Mononuclear cell (primary cell): Measurements from ENCODE around the gene ACTN4. TPM values are rescaled to one million over a fixed set of nuclear protein-coding genes. Genes with fewer than 3 reads are reported as not detected.

ENCODE experiments used
- H3K27me3 ChIP-seq: 2 replicates; pipeline ENCODE4 v1.6.0; 2011; ENCODE audit warnings: low read length, control low read depth; ENCODE audit not compliant: insufficient read depth
- H3K4me1 ChIP-seq: 2 replicates; pipeline ENCODE4 v1.5.1; 2011; ENCODE audit warnings: mild to moderate bottlenecking, low read length, control low read depth; ENCODE audit not compliant: insufficient read depth
- H3K4me3 ChIP-seq: 2 replicates; pipeline ENCODE4 v1.5.1; 2011; ENCODE audit warnings: mild to moderate bottlenecking, low read length, moderate library complexity
- H3K9me3 ChIP-seq: 2 replicates; pipeline ENCODE4 v1.5.1; 2011; ENCODE audit warnings: low read depth, mild to moderate bottlenecking, control low read depth, low read length
- total RNA-seq: library from RNA; depleted of rRNA; stranded (reverse); fragments of >200 nt; gene quantifications from one replicate; pipeline ENCODE4 v1.2.3, GENCODE V29; 2012

Gene ACTN4
- total RNA-seq, 1 donor: 59.0 TPM

DNA sequence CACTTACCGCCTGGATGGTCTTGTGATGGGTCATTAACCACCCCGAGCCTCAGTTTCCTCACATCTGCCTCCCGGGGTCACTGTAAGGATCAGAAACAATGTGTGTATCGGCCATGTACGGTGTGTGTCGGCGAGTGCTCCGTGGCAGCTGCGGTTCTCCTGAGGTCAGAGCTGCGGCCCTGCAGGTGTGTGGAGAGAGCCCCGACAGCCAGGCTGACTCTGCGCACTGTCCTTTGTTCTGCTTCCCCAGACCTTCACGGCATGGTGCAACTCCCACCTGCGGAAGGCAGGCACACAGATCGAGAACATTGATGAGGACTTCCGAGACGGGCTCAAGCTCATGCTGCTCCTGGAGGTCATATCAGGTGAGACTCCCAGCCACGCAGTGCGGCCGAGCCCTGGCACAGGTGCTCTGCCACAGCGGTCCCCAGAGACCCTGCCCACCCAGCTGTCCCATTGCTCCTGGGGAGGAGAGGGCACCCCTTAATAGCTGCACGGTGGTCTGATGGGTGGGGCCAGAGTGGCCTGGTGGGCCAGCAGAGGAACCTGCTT, 53.0 kb downstream of the ACTN4 start:
- no peaks in the 10 kb centered on the region for H3K9me3 ChIP-seq
- H3K27me3 ChIP-seq: no peaks in the 10 kb centered on the region
- peaks cover 29% of the 10 kb centered on the region for H3K4me1 ChIP-seq
- H3K4me3 ChIP-seq: no peak overlapping the region

GRCh38 chr19:38700902-38701454, 53.5 kb downstream of the ACTN4 start:
- H3K27me3 ChIP-seq: no peaks in the 10 kb centered on the region
- no peaks in the 10 kb centered on the region for H3K9me3 ChIP-seq
- H3K4me1 ChIP-seq: peaks cover 23% of the 10 kb centered on the region
- H3K4me3 ChIP-seq: no peak overlapping the region

DNA sequence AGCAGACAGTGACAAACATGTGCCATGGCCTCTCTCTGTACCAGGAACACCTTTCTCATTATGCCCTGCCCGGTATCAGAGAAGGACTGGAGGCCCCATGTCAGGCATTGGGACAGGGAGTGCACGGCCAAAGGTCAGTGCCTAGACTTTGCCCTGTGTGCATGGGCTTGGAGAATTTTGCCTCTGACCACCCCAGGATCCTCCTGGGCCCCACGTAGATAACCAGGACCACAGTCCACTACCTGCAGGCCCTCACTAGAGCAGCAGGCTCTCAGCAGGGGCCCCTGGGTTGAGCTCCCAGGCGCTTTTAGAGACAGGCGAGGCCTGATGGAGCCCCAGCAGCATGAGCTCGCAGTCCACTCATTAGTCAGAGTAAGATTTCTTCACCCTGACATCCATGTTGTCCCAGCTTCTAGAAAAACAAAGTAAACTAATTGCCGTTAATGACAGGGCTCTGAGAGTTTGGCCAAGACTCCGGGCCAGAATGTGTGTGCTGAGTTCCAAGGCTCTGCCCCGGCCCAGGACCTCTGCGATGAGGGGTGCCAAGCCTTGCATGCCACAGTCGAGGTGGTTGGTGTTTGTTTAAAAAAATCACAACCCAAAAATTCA, 54.1 kb downstream of the ACTN4 start:
- Histone ChIP-seq H3K4me1 (peaks cover 17% of the 10 kb centered on the region), H3K4me3 (no peak overlapping the region), H3K9me3 (no peaks in the 10 kb centered on the region), H3K27me3 (no peaks in the 10 kb centered on the region)

GRCh38 chr19:38702278-38702677, 54.8 kb downstream of the ACTN4 start:
- no peaks in the 10 kb centered on the region for H3K27me3 ChIP-seq

DNA sequence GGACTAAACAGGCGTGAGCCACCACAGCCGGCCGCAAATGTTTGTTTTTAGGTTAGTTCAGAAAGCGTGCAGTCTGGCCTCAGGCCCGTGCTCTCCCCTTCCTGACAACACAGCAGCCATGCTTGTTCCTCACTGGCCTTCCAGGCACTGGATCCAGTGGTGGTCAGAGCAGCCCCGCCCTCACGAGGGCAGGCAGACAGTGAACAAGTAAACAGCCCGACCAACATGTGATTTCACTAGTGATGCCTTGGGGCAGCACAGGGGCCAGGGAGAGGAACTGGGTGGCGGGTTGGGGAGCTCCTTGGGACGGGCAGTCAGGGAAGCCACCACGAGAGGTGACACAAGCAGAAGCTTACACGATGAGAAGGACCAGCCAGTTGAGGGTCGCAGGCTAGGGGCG, 56.1 kb downstream of the ACTN4 start:
- H3K4me3 ChIP-seq: no peak overlapping the region
- no peaks in the 10 kb centered on the region for H3K9me3 ChIP-seq
- H3K27me3 ChIP-seq: no peaks in the 10 kb centered on the region
- peaks cover 3% of the 10 kb centered on the region for H3K4me1 ChIP-seq

More at GRCh38 chr19:38702278-38702677, 54.8 kb downstream of the ACTN4 start:
- Histone ChIP-seq H3K9me3 (no peaks in the 10 kb centered on the region), H3K4me3 (no peak overlapping the region), H3K4me1 (peaks cover 14% of the 10 kb centered on the region)

- H3K4me1 ChIP-seq: no peaks in the 10 kb centered on the region
- no peaks in the 10 kb centered on the region for H3K9me3 ChIP-seq
- no peaks in the 10 kb centered on the region for H3K27me3 ChIP-seq
- no peak overlapping the region for H3K4me3 ChIP-seq
Measured at GRCh38 chr19:38704488-38705026, 57.1 kb downstream of the ACTN4 start.

DNA sequence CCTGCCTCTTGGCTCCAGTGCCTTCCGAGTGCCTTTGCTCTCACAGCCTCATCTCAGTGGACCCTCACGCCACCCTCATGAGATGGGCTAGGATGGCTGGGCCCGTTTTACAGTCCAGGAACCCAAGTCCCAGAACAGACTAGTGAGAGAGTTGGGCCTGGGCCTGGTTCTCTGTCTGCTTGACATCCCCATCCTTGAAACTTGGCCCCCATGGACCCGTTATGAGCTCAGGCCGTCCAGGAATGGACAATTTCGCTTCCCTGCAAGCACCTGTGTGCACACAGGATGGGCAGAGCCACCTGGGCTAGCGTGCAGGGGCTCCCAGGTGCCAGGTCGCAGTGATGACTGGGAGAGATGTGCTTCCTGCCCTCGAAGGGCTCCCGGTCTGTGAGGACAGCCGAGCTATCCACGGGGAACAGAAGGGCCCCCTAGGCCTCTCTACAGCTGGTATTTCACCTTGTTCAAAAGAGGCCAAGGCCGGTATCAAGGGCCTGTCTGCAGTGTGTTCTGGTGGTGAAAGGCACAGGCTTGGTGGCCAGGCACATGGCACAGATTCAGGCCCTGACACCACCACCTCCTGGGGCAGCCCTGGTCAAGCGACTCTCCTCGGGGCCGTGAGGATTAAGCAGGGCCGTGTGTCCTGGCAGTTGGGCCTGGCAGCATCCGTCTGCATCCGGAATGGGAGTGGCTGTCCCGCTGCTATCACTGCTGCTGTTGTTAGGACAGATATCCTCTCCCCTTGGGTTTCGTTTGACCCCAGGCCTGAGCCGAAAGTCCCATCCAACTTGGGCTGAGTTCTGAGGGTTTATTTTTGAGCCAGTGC, 58.0 kb downstream of the ACTN4 start:
- no peaks in the 10 kb centered on the region for H3K27me3 ChIP-seq
- no peaks in the 10 kb centered on the region for H3K4me1 ChIP-seq
- no peaks in the 10 kb centered on the region for H3K9me3 ChIP-seq
- no peak overlapping the region for H3K4me3 ChIP-seq

GRCh38 chr19:38706792-38707511, 59.5 kb downstream of the ACTN4 start:
- Histone ChIP-seq H3K9me3 (no peaks in the 10 kb centered on the region), H3K4me1 (no peaks in the 10 kb centered on the region), H3K27me3 (no peaks in the 10 kb centered on the region), H3K4me3 (no peak overlapping the region)

DNA sequence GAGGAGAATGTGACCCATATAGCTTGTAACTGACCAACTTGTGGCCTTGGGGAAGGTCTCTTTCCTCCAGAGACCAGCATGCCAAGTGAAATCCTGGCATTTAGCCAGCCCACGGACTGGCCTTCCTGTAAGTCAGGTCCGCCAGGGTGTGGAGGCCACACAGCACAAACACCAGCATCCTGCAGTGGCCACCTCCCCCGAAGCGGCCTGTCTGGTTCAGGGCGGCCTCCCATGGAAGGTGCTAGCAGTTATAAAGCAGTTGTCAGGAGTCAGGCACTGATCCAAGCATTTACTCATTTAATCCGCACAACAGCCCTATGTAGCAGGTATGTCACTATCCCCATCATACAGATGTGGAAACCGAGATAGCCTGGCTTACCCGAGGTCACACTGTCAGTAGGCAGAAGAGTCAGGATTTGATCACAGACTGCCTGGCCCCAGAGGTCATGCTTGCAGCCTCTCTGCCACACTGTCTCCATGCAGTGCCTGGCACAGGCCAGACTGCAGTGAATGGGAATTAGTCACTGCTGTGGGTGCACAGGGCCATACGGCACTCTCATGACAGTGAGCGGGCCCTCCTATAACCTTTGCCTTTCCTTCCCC, 60.2 kb downstream of the ACTN4 start:
- no peaks in the 10 kb centered on the region for H3K9me3 ChIP-seq
- H3K4me1 ChIP-seq: no peaks in the 10 kb centered on the region
- H3K4me3 ChIP-seq: no peak overlapping the region
- H3K27me3 ChIP-seq: no peaks in the 10 kb centered on the region

DNA sequence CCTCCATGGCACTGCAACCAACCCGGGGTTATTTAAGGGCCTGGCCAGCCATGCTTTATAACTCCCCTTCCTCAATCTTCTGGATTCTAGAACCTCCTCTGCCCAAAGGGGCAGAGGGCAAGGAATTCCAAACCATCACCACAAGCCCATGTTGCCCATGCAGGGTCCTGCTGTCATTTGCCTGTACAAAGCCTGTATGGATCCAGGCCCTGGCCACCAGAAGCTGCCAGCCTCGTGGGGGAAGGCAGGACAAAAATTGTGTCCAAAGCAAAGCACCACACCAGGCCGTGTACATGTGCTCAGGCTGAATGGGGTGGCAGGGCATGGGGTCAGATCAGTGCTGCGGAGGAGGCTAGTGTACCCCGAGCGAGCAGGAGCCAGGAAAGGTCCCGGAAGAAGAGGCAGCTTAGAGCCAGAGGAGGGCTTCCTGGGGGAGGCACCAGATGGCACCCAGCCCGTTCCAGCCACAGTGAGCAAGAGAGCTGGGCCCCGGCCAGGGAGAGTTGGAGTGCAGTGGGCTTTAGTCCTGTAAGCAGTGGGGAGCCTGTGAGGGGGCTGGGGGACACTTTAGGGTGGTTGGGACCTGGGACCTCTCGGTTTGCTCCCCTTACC, 61.1 kb downstream of the ACTN4 start:
- no peaks in the 10 kb centered on the region for H3K9me3 ChIP-seq
- H3K4me1 ChIP-seq: no peaks in the 10 kb centered on the region
- H3K4me3 ChIP-seq: no peak overlapping the region
- no peaks in the 10 kb centered on the region for H3K27me3 ChIP-seq

- no peaks in the 10 kb centered on the region for H3K9me3 ChIP-seq
- no peaks in the 10 kb centered on the region for H3K4me1 ChIP-seq
- H3K27me3 ChIP-seq: no peaks in the 10 kb centered on the region
- H3K4me3 ChIP-seq: no peak overlapping the region
Measured at GRCh38 chr19:38709119-38709518, 61.7 kb downstream of the ACTN4 start.

DNA sequence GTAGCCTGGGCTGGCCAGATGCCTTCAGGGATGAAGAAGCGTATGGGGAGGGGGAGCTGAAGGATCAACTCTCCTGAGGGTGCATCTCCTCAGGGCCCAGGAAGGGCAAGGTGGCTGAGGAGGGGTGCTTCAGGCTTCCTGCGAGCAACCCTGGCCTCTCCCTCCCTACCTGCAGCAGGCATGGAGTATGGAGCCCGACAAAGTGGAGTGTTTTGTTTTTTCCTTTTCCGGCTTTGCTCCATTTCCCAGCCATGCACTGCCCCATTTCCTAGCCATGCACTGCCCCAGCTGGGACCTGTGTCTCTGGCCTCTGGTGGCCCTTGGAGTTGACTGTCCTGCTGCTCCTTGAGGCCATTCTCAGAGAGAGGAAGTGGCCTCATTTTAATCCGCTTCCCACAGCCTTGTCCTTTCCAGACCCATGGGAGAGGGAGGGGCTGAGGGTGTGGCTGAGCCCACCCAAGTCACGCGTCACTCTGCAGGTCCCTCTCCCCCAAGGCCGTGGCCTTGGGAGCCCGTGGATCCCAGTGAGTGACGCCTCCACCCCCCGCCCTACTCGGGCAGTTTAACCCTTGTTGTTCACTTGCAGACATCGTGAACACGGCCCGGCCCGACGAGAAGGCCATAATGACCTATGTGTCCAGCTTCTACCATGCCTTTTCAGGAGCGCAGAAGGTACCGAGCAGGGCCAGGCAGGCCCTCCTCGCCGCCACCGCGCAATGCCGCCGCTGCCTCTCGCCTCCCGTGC, 62.4 kb downstream of the ACTN4 start:
- no peak overlapping the region for H3K4me3 ChIP-seq
- no peaks in the 10 kb centered on the region for H3K9me3 ChIP-seq
- H3K4me1 ChIP-seq: no peaks in the 10 kb centered on the region
- no peaks in the 10 kb centered on the region for H3K27me3 ChIP-seq

GRCh38 chr19:38710416-38710702, 62.9 kb downstream of the ACTN4 start:
- no peaks in the 10 kb centered on the region for H3K27me3 ChIP-seq
- H3K4me1 ChIP-seq: no peaks in the 10 kb centered on the region
- H3K9me3 ChIP-seq: no peaks in the 10 kb centered on the region
- no peak overlapping the region for H3K4me3 ChIP-seq
